SK-MEL-5 (cell line): ENCODE measurements around the gene ALDH16A1. TPM values are rescaled to one million over a fixed set of nuclear protein-coding genes. Genes with fewer than 3 reads are reported as not detected.

ENCODE experiments used
- DNase-seq: peaks from one replicate; pipeline ENCODE4 v3.0.0-alpha.2; 2016; ENCODE audit warnings: low read depth, low spot score
- in situ Hi-C: cut with HindIII; loops from 2 replicates; pipeline ENCODE4 v1.10.0; 2016; ENCODE audit warnings: low sequenced_read_pairs, high pct_unique_total_duplicates, low pct_unique_long_range_greater_than_20kb
- total RNA-seq: library from RNA; depleted of rRNA; stranded (reverse); fragments of >200 nt; shearing (Covaris generic); gene quantifications from 2 replicates; pipeline ENCODE4 v1.2.3, GENCODE V29; 2014

The ALDH16A1 gene
- total RNA-seq, 1 experiment from 2014 or later = 16.7 TPM

DNA sequence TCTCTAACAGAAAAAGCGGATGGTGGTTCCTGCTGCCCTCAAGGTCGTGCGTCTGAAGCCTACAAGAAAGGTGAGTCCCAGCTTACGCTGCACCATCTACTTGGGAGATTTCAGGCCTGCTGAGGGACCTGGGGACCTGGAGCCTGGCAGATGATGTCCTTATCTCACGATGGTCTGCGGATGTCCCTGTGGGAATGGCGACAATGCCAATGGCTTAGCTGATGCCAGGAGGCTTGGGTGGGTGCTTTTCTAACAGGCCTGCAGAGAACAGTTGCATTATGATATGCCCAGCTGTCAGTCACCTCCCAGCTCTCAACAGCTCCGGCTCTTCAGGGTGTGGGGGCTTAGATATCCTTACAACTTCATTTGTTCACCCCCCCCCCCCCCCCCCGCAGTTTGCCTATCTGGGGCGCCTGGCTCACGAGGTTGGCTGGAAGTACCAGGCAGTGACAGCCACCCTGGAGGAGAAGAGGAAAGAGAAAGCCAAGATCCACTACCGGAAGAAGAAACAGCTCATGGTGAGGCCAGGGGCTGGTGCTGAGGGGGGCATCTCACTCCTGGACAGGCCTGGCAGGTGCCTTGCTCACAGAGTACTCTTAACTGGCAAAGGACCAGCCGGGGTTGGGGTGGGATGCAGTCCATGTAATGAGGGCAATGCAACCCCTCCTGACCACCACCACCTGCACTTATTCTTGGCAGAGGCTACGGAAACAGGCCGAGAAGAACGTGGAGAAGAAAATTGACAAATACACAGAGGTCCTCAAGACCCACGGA, 38.2 kb downstream of the ALDH16A1 start:
- in situ Hi-C loops = no loop called here
- DNase-seq = no peak

DNA sequence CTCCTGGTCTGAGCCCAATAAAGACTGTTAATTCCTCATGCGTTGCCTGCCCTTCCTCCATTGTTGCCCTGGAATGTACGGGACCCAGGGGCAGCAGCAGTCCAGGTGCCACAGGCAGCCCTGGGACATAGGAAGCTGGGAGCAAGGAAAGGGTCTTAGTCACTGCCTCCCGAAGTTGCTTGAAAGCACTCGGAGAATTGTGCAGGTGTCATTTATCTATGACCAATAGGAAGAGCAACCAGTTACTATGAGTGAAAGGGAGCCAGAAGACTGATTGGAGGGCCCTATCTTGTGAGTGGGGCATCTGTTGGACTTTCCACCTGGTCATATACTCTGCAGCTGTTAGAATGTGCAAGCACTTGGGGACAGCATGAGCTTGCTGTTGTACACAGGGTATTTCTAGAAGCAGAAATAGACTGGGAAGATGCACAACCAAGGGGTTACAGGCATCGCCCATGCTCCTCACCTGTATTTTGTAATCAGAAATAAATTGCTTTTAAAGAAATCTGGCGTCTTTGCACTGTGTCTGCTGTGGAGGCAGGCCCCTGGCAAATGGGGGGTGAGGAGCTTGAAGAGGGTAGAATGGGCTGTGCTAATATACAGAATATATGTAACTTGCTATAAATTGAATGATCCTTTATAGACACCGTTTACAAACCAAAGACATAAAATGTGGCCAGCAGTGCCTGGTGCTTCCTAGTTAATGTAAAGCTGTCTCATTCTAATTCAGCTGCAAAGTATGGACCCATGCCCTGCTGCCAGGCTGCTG, 39.0 kb downstream of the ALDH16A1 start:
- in situ Hi-C loops = no loop called here
- no peak for DNase-seq

DNA sequence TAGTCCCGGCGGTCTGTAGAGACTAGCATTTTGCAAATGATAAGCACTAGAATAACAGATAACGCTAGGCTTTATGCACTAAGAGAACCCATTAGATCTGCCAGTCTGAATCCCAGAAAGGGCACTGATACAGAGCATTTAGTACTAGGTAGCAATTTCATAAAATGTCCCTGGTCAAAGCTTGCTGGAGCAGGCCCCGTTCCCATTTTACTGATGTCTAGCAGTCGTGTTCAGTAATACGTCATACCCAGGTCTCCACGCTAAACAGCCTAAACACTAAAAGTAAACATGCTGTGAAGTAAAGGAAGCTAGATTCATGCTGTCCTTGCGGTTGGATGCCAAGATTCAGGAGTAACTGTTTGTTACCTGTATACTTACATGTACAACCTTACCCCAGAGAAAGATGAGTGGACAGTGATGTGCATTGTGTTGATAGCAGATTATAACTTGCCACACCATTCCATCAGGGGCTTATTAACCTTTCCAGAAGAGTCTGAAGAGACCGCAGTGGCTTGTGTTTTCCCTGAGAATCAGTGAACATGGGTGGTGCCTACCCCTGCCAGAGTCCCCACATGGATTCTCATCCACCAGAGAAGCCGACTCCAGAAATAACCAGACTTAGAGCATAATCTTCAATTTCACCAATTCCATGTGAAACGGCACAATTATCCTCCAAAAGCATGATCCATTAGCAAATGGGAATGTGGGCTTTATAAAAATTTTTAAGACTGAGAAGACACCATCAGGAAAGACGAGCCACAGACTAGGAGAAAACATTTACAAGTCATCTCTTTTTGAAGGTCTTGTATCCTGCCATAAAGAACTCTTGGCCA, 39.8 kb downstream of the ALDH16A1 start:
- in situ Hi-C loops = no loop called here
- peak; percentile 57 for DNase-seq

DNA sequence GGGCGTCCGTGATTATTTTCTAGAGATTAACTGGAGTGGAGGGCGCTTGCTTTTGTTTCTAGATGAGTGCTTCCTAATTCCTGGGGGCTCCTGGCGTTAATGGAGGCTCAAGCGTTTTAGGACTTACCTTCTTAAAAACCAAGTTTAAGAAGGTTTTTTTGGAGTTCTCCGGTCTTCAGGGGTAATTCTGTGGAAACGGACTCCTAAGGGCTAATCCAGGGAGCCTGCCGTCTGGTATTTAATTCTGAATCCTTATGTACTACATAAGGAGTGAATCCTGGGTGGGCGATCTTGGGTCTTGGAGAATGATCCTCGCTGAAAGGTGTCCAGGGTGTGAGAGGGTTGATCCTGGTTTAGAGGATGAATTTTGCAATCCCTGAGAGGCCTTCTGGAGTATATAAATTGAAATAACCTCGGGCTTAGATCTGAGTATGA, 43.6 kb downstream of the ALDH16A1 start:
- no peak for DNase-seq
- in situ Hi-C loops = no loop called here

DNA sequence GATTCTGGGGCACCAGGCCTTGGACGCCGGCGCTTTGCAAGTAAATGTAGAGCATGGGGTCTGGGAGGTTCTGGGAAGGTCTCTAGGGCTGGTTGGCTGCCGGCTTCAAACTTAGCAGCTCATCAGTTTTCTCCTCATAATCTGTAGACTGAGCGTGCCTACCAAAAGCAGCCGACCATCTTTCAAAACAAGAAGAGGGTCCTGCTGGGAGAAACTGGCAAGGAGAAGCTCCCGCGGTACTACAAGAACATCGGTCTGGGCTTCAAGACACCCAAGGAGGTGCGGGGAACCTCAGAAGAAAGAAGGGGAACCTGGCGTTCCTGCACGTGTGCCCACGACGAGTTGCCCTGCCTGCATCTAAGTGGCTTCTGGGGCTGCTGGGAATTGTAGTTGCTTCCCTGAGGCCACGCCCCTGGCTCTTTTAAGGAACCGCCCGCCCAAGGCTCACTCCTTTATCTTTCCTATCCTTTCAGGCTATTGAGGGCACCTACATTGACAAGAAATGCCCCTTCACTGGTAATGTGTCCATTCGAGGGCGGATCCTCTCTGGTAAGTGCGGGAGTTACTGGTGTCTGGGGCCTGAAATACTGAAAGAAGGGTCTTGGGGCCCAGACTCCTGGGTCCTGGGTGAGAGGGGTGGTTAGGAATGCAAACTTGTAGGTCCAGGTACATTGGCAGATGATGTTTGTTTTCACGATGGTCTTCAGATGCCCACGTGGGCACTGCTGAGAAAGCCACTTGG, 44.2 kb downstream of the ALDH16A1 start:
- peak; percentile 67 for DNase-seq
- in situ Hi-C loops = no loop called here

DNA sequence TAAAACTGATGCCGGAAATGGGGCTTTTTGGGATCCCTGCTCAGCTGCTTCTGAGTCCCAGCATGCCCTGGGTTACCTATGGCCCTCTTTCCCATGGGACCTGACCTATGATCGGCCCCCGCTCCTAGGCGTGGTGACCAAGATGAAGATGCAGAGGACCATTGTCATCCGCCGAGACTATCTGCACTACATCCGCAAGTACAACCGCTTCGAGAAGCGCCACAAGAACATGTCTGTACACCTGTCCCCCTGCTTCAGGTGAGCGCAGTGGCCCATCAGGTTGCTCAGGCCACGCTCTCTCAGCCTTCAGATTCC, 44.7 kb downstream of the ALDH16A1 start:
- no peak for DNase-seq
- in situ Hi-C loops = no loop called here

DNA sequence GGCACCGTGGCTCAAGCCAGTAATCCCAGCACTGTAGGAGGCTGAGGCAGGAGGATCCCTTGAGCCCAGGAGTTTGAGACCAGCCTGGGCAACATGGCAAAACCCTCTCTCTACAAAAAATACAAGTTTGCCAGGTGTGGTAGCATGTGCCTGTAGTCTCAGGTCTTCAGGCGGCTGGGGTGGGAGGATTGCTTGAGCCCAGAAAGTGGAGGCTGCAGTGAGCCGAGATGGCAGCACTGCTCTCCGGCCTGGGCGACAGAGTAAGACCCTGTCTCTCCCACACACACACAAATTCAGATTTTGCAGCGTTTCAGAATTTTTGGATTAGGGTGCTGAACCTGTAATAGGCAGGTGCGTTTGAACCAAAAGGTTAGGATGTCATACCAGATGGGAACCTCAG, 45.5 kb downstream of the ALDH16A1 start:
- in situ Hi-C loops = no loop called here
- no peak for DNase-seq

GRCh38 chr19:49499030-49499670, 46.1 kb downstream of the ALDH16A1 start:
- in situ Hi-C loops = no loop called here
- no peak for DNase-seq

DNA sequence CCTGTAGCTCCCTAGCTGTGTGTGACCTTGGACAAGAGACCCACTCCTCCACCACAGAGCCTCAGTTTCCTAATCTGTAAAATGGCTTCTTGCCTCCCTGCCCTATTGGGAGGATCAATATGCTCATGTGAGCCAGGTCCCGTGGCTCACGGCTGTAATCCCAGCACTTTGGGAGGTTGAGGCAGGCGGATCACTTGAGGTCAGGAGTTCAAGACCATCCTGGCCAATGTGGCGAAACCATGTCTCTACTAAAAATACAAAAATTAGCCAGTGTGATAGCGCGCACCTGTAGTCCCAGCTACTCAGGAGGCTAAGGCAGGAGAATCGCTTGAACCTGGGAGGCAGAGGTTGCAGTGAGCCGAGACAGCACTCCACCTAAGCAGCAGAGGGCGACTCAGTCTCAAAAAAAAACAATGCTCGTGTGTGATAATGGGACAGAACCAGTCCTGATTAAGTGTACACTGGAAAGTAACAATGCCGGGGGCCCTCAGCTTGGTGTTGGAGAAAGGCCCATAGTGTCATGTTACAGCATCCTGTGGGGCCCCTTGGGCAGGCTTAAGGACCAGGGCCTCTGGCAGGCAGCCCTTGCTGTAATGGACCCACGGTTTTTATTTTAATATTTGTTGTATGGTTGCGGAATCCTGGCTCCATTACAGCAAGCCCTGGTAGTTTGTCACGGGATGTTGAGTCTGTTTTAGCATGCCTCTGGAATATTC, 50.0 kb downstream of the ALDH16A1 start:
- peak; percentile 68 for DNase-seq
- in situ Hi-C loops = no loop called here

- in situ Hi-C loops = no loop called here
- DNase-seq = no peak
Measured at GRCh38 chr19:49503582-49503962, 50.5 kb downstream of the ALDH16A1 start.

- in situ Hi-C loops = no loop called here
- DNase-seq = peak; percentile 73
Measured at GRCh38 chr19:49506575-49507105, 53.6 kb downstream of the ALDH16A1 start.

- in situ Hi-C loops = no loop called here
- no peak for DNase-seq
Measured at GRCh38 chr19:49507803-49508494, 54.9 kb downstream of the ALDH16A1 start.

- in situ Hi-C loops = no loop called here
- no peak for DNase-seq
Measured at GRCh38 chr19:49512970-49513745, 60.1 kb downstream of the ALDH16A1 start.

DNA sequence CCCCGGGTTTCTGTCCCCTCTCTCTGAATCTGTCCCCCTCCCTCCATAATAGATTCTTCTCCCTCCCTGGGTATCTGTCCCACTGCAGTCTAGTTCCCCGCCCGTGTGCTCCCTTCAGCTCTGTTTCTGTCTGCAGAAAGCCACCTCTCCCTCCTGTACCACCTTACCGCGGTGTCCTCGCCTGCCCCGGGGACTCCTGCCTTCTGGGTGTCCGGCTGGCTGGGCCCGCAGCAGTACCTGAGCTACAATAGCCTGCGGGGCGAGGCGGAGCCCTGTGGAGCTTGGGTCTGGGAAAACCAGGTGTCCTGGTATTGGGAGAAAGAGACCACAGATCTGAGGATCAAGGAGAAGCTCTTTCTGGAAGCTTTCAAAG, 60.7 kb downstream of the ALDH16A1 start:
- in situ Hi-C loops = no loop called here

GRCh38 chr19:49514151-49514550, 61.1 kb downstream of the ALDH16A1 start:
- no peak for DNase-seq
- in situ Hi-C loops = no loop called here

More for the DNA sequence above, 60.7 kb downstream of the ALDH16A1 start:
- DNase-seq = no peak
